AML-193 (cell line): ENCODE measurements around the gene PDGFRB.
"Not testable (repeated sequence)": the region's sequence is repeated elsewhere in the genome, so short reads cannot be mapped to it uniquely, and the experiment has no call there.

Experiments
- DNase-seq, 2 experiments: peaks; one replicate each; lab custom pipeline; 2025; lab: John Stamatoyannopoulos, UW

PDGFRB gene

DNA sequence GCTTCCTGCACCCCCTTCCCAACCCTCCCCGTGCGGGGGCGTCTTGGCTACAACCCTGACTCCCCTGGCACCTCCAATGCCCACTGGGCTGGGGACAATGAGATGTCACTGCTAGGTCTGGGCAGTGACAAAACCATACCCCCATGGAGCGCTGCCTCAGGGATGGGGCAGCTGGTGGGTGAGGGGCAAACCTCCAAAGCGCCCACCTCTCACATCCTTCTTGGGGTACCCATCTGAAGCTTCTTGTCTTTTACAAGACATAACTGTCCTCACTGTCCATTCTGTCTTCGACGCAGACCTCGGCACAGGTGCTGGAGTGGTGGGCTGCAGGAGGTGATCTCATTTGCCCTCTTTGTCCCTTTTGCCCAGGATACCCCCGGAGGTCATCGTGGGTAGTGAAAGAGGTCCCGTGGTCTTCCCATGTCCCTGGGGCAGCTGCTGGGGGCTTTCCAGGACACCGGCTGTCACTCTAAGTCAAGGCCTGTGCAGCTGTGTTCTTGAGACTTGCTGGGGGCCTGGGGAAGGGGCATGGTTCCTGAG, 41.5 kb downstream of the PDGFRB start:
- no peak for DNase-seq

DNA sequence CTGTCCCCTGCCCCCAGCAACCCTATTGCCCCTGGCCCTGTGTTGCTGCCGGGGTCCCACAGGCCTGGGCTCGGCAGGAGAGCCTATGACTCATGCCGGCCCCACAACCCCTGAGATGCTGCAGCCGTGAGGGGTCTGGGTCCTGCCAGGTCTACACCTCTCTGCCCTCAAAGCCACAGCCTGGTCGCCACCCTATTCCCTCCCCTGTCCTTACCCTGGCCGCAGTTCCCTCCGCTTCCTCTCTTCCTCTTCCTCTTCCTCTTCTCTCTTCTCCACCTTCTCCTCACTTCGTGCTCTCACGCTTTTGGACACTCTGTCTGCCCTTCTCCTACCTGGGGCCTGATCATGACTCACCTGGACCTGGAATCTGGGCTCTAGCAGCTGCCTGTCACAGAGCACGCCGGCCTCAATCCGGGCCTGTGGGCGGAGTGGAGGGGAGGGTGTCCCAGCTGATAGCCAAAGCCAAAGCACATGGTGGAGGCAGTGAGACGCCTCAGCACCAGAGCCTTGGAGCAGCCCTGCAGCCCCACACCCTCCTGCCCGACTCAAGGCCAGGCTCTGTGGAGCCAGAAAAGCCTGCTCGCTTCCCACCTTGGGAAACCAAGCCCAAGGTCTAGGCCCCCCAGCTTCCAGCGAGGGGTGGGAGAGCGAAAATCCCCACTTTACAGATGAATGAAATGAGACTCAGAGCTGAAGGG, 42.4 kb downstream of the PDGFRB start:
- DNase-seq, result no peak

DNA sequence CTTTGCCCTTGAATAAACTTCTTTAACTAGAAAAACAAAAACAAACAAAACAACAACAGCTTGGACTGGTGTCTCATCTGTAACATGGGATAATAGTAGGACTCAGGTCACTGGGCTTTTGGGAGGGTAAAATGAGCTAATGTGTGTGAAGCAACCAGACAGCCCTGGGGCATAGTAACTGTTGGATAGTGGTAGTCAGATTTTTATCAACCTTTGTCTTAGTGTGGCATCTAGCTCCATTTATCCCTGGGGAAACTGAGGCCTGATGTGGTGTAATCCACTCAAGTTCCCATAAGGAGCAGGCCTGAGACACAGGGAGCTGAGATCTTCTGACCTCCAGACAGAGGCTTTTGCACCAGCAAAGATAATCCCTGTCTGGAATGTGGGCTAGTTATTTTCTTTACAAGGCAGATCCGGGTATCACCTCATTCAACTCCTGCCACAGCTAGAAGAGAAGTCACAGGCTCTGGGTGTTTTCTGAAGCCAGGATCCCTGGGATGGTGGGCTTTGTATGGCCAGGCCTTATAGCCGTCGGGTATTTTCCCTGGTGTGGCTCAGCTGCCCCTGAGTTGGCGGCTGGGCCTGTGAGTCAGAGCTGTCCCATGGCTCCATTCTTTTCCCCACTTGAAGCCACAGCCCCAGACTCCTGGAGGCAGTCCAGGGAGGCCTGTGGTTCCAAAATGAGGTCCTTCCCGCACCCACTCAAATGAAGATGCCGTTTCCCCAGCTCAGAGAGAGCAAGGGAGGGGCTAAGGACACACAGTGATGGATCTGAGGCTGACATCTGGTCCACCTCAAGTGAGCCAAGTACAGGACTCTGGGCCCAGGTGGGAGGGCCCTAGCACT, 43.2 kb downstream of the PDGFRB start:
- DNase-seq, result no peak

- DNase-seq, result no peak
Measured at GRCh38 chr5:150111122-150111521, 44.5 kb downstream of the PDGFRB start.

DNA sequence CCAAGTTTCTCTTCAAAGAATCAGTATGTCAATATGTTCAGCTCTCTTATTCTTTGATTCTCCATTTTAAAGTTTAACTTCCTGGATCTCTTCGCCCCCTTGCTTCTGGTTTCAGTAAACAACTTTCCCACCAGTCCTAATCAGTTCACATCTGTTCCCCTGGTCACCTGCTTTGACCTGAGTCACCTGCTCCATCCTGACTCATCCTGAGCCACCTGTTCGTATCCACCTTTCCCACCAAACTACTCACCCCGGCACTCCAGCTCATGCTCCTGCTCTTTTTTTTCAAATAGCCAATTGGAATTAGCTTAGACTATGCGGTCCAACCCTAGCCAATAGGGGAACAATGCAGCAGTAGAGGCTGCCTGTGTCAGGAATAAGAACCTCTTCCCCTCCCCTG, 45.7 kb downstream of the PDGFRB start:
- no peak for DNase-seq

- no peak for DNase-seq
Measured at GRCh38 chr5:150108711-150109514, 46.7 kb downstream of the PDGFRB start.

GRCh38 chr5:150107909-150108447, 47.7 kb downstream of the PDGFRB start:
- no peak for DNase-seq

DNA sequence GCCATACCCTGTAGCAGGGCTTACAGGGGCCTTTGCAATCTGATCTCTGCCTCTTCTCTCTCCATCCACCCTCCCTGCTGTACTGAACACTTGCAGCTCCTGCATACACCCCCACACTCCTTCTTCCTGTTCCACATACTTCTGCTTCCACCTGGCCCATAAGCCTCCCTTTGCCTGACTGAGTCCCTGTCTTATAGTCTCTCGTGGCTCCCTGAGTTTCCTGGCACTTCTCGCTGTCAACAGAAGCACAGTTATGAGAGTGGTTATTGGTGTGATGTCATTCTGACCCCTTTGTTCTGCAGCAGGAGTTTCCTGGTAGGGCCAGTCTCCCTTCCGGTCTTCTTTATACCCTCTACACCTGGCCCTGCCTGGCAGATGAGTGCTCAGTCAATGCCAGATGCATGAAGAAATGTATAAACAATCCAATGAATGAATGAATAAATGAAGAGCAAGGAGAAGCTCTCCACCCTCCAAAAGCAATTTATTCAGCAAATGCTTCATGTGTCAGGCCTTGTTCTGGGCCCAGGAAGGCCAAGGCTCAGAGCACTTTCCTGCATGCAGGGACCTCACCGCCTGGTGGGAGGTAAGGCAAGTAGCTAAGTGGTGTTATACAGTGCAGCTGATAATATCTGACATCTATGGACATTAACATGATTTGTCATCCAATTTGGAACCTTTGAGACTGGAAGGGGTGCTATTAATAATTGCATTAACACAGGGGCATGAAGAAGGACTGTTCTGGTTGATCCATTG, 48.8 kb downstream of the PDGFRB start:
- DNase-seq, result no peak

- DNase-seq, result no peak
Measured at GRCh38 chr5:150105928-150106615, 49.6 kb downstream of the PDGFRB start.

GRCh38 chr5:150104550-150104870, 51.1 kb downstream of the PDGFRB start:
- no peak for DNase-seq

GRCh38 chr5:150103678-150104549, 51.7 kb downstream of the PDGFRB start:
- DNase-seq, result no peak

- DNase-seq, result no peak
Measured at GRCh38 chr5:150101023-150101422, 54.6 kb downstream of the PDGFRB start.

- no peak for DNase-seq
Measured at GRCh38 chr5:150097152-150097551, 58.5 kb downstream of the PDGFRB start.

- DNase-seq, result no peak
Measured at GRCh38 chr5:150092159-150092787, 63.4 kb downstream of the PDGFRB start.

DNA sequence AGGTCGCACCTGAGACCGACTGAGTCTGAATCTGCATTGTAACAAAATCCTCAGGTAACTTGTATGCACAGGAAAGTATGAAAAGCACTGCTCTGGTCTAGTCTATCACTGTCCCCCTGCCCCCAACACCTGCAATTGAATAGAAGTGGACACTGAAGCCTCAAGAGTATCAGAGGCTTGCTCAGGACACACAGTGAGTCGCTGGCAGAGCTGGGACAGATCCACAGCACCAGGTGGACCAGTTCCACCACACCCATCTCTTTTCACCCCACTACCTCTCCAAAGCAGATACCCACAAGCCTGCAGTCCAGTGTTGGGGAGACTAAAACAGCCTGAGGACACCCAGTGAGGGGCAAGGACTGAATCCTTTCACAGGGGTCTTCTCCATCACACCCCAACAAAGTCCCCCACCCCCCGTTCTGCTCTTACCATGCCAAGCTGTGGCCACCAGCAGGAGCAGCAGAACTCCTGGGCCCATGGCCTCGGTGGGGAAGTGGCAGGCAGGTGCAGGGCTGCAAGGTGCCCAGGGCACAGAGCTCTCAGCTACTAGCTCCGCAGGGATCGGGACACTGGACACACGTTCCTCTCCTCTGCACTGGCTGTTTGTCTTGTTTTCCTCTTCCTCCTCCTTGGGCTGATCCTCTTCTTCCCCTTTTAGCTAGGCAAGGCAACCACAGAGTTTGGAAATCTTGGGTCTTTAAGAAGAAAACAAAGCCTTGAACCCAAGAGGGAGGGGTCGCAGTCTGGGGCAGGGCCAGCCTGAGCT, 69.5 kb downstream of the PDGFRB start, which contains the start of gene CSF1R:
Gene CSF1R (minus strand): TSS at position 605 of the 766 bp plus-strand sequence. CDS start 127 bp downstream, at position 478.
- DNase-seq, result peak; percentile 60 to 76

DNA sequence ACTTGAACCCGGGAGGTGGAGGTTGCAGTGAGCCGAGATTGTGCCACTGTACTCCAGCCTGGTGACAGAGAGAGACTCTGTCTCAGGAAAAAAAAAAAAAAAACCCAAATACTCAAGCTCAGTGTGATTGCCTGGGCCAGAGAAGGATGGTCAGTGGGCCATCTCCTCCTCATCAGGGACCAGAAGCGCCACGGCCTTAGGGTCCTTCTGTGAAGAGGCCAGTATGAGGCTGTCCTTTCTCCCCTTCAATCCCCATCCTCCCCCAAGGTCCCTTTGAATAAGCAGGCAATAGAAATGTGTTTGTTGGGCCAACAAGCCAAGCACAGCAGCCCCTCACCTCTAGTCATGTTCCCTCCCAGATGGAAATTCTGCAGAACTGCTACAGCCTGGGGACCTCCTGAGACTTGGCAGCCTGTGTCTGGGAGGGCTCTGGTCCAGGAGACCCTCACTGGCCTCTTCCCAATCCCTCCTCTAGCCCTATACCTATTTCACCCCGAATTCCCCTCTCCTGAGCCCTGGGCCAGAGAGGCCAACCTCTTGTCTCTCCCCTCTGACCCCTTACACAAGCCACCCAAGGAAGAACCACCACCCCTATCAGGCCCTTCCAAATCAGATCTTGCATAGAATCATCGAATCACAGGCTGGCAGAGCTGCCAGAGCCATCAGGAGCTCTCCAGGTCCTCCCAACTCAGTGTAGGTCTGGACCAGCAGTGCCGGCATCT, 70.3 kb downstream of the PDGFRB start:
- DNase-seq, result no peak

DNA sequence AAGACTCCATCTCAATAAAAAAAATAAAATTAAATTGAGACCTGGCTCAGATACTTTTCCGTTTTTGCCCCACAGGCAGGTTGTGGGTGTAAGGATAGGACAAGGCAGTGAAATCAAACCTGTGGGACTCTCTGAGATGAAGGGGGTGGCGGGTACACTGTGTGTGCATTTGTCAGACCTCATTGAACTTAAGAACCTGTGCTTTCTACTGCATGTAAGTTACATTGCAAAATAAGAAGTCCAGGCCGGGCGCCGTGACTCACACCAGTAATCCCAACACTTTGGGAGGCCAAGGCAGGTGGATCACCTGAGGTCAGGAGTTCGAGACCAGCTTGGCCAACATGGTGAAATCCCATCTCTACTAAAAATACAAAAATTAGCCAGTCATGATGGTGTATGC, 70.9 kb downstream of the PDGFRB start:
- not testable (repeated sequence) for DNase-seq

DNA sequence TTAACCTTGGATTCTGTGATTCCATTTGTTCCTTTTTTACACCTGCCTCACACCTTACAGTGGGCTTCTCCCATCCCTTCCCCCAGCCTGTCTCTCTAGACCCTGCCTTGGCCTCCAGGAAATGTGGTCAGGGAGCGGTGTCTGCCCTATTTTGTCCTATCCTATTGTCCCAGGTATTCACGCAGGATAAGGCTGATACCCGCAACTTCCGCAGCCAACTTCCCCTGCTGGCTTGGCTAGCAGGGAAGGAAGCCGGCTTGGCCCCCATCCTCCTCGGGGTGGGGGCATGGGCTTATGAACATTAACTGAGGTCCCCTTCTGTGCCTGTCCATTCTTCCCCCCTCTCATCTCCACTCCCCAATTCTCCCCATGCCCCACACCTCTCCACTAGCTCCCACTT, 72.8 kb downstream of the PDGFRB start:
- no peak for DNase-seq
